OCI-LY1 (cell line): ENCODE measurements around the gene SLC22A23.

Source experiments
- H2AFZ ChIP-seq: fragments of 200-600 bp; sonication (generic), shearing (Covaris generic); 2 replicates; pipeline ENCODE4 v1.6.0; 2014; ENCODE audit warnings: antibody characterized with exemption, mild to moderate bottlenecking, low read length
- H3F3A ChIP-seq: fragments of 200-600 bp; sonication (generic), shearing (Covaris generic); 2 replicates; pipeline ENCODE4 v1.6.0; 2014; ENCODE audit warnings: mild to moderate bottlenecking, antibody characterized with exemption, low read length, moderate library complexity; ENCODE audit not compliant: insufficient read depth
- H3K27ac ChIP-seq: fragments of 200-600 bp; sonication (generic); 2 replicates; pipeline ENCODE4 v1.5.1; 2014; ENCODE audit warnings: low read length, mixed run types, mild to moderate bottlenecking, low read depth; ENCODE audit not compliant: poor library complexity, severe bottlenecking
- H3K27me3 ChIP-seq: fragments of 200-600 bp; sonication (generic); 2 replicates; pipeline ENCODE4 v1.6.0; 2014; ENCODE audit warnings: antibody characterized with exemption, mild to moderate bottlenecking, low read length, moderate library complexity; ENCODE audit not compliant: insufficient read depth
- H3K36me3 ChIP-seq: fragments of 200-600 bp; sonication (generic); 2 replicates; pipeline ENCODE4 v1.6.1; 2014; ENCODE audit warnings: mild to moderate bottlenecking, antibody characterized with exemption, low read length, moderate library complexity, mixed read lengths; ENCODE audit not compliant: insufficient read depth
- H3K4me1 ChIP-seq: fragments of 200-600 bp; sonication (generic); 2 replicates; pipeline ENCODE4 v1.5.1; 2014; ENCODE audit warnings: mild to moderate bottlenecking, low read length, moderate library complexity; ENCODE audit not compliant: insufficient read depth, severe bottlenecking
- H3K4me2 ChIP-seq: fragments of 200-600 bp; sonication (generic), shearing (Covaris generic); 2 replicates; pipeline ENCODE4 v1.6.1; 2014; ENCODE audit warnings: low read length
- H3K4me3 ChIP-seq: fragments of 200-600 bp; sonication (generic); 2 replicates; pipeline ENCODE4 v1.5.1; 2014; ENCODE audit warnings: low read length, low read depth, mild to moderate bottlenecking, mixed read lengths; ENCODE audit not compliant: poor library complexity, severe bottlenecking
- H3K79me2 ChIP-seq: fragments of 200-600 bp; shearing (Covaris generic); 2 replicates; pipeline ENCODE4 v1.6.1; 2016; ENCODE audit warnings: mixed run types, low read length, mixed read lengths; ENCODE audit not compliant: insufficient read depth
- H3K9ac ChIP-seq: fragments of 200-600 bp; sonication (generic), shearing (Covaris generic); 2 replicates; pipeline ENCODE4 v1.6.1; 2014; ENCODE audit warnings: mild to moderate bottlenecking, low read length, mixed read lengths
- H3K9me2 ChIP-seq: fragments of 200-600 bp; sonication (generic), shearing (Covaris generic); 2 replicates; pipeline ENCODE4 v1.6.1; 2014; ENCODE audit warnings: low read depth, mild to moderate bottlenecking, low read length, mixed read lengths
- H3K9me3 ChIP-seq: fragments of 200-600 bp; shearing (Covaris generic); 2 replicates; pipeline ENCODE4 v1.6.1; 2014; ENCODE audit warnings: low read length, mixed read lengths
- H4K20me1 ChIP-seq: fragments of 200-600 bp; sonication (generic), shearing (Covaris generic); 2 replicates; pipeline ENCODE4 v1.6.0; 2016; ENCODE audit warnings: mild to moderate bottlenecking, low read length; ENCODE audit not compliant: insufficient read depth
- EZH2 ChIP-seq: fragments of 200-600 bp; sonication (generic), shearing (Covaris generic); IDR thresholded peaks from 2 replicates; pipeline ENCODE4 v1.8.0; 2017; ENCODE audit warnings: borderline replicate concordance, mixed run types, mild to moderate bottlenecking, antibody characterized with exemption, low read length, moderate library complexity, mixed read lengths
- TF ChIP-seq, protein P1 (sequence below): fragments of 200-600 bp; sonication (generic), shearing (Covaris generic); IDR thresholded peaks from 2 replicates; pipeline ENCODE4 v1.5.1; 2017; ENCODE audit warnings: mild to moderate bottlenecking, antibody characterized with exemption, low read length, moderate library complexity, mixed read lengths

Gene SLC22A23

GRCh38 chr6:3424185-3424927 is 32.5 kb downstream of the SLC22A23 start:
- H3K4me2 ChIP-seq = no peak overlapping the region
- H3K36me3 ChIP-seq = no peaks in the 10 kb centered on the region
- H3K4me3 ChIP-seq = no peak overlapping the region
- TF ChIP-seq EZH2 = no peak
- TF ChIP-seq, protein P1, sequence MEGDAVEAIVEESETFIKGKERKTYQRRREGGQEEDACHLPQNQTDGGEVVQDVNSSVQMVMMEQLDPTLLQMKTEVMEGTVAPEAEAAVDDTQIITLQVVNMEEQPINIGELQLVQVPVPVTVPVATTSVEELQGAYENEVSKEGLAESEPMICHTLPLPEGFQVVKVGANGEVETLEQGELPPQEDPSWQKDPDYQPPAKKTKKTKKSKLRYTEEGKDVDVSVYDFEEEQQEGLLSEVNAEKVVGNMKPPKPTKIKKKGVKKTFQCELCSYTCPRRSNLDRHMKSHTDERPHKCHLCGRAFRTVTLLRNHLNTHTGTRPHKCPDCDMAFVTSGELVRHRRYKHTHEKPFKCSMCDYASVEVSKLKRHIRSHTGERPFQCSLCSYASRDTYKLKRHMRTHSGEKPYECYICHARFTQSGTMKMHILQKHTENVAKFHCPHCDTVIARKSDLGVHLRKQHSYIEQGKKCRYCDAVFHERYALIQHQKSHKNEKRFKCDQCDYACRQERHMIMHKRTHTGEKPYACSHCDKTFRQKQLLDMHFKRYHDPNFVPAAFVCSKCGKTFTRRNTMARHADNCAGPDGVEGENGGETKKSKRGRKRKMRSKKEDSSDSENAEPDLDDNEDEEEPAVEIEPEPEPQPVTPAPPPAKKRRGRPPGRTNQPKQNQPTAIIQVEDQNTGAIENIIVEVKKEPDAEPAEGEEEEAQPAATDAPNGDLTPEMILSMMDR = no peak
- H3K27me3 ChIP-seq = peaks cover 9% of the 10 kb centered on the region; the same call in 1 of the 2 replicates
- no peak overlapping the region for H3K27ac ChIP-seq
- H2AFZ ChIP-seq = no peak overlapping the region
- no peaks in the 10 kb centered on the region for H3K9me2 ChIP-seq
- H3K79me2 ChIP-seq = no peaks in the 10 kb centered on the region
- no peaks in the 10 kb centered on the region for H3K4me1 ChIP-seq
- H3F3A ChIP-seq = no peaks in the 10 kb centered on the region
- no peak overlapping the region for H3K9ac ChIP-seq
- H4K20me1 ChIP-seq = no peaks in the 10 kb centered on the region
- no peaks in the 10 kb centered on the region for H3K9me3 ChIP-seq

DNA sequence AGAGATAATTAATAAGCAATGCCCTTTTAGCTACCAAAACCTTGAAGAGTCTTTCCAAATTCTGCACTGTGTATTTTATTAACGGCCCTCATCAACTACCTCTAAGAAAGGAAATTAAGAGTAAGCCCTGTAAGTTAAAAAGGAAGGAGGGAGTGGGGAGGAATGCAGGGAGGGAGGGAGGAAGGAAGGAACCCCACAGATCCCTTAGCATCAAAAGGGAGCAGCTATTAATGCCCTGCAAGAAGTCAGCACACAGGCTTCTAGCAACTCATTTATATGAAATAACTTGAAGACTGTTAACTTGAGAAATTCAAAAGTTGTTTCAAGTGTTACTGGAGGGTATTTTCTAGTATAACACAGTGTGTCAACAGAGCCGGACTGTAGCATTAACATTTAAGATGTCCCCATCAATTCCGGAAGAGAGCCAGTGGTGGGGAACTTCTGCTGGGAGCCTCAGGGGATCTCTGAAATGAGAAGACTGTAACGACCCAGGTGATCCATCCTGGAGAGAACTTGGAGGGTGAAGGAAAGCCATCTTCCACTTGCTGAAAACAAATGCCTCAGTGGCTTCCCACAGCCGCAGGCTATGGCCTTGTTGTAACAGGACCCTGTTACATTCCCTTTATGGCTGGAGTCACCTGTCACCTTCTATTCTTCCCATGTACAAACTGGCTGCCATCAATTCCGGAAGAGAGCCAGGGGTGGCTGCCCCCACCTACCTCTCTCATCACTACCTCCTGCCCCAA is 33.2 kb downstream of the SLC22A23 start:
- Histone ChIP-seq H3K27me3 (peaks cover 9% of the 10 kb centered on the region; the same call in 1 of the 2 replicates), H3K9me2 (no peaks in the 10 kb centered on the region), H3F3A (no peaks in the 10 kb centered on the region), H3K4me3 (no peak overlapping the region), H3K9ac (no peak overlapping the region), H3K9me3 (no peaks in the 10 kb centered on the region), H2AFZ (no peak overlapping the region), H3K79me2 (no peaks in the 10 kb centered on the region), H3K27ac (no peak overlapping the region), H3K36me3 (no peaks in the 10 kb centered on the region), H3K4me2 (no peak overlapping the region), H4K20me1 (no peaks in the 10 kb centered on the region), H3K4me1 (no peaks in the 10 kb centered on the region)
- TF ChIP-seq, protein P1 = no peak

- H3K4me3 ChIP-seq = no peak overlapping the region
- no peak overlapping the region for H3K4me2 ChIP-seq
- H3K9me3 ChIP-seq = no peaks in the 10 kb centered on the region
- H4K20me1 ChIP-seq = no peaks in the 10 kb centered on the region
- H3K9ac ChIP-seq = no peak overlapping the region
- H3K9me2 ChIP-seq = no peaks in the 10 kb centered on the region
- peaks cover 12% of the 10 kb centered on the region; the same call in 1 of the 2 replicates for H3K27me3 ChIP-seq
- TF ChIP-seq EZH2 = no peak
- TF ChIP-seq, protein P1 = no peak
- H3K4me1 ChIP-seq = no peaks in the 10 kb centered on the region
- H3F3A ChIP-seq = no peaks in the 10 kb centered on the region
- no peak overlapping the region for H2AFZ ChIP-seq
- H3K27ac ChIP-seq = no peak overlapping the region
- no peaks in the 10 kb centered on the region for H3K36me3 ChIP-seq
- no peaks in the 10 kb centered on the region for H3K79me2 ChIP-seq
Observed at GRCh38 chr6:3422435-3423070, 34.3 kb downstream of the SLC22A23 start.
